HG03108 (cell line): ENCODE data around the gene FAM180A.
"Not testable (repeated sequence)": the region's sequence is repeated elsewhere in the genome, so short reads cannot be mapped to it uniquely, and the experiment has no call there.

Source experiments
- ATAC-seq: cut with Tn5 transposase; IDR thresholded peaks from one replicate; pipeline ENCODE4 v1.9.1; 2021; ENCODE audit warnings: moderate library complexity; ENCODE audit not compliant: unreplicated experiment

The FAM180A gene

GRCh38 chr7:135748770-135749169 is at the start of gene FAM180A:
Gene FAM180A (minus strand): TSS chr7:135748813. CDS start chr7:135748580, 233 bp downstream.
- ATAC-seq = no peak

- ATAC-seq = no peak
These were observed 49.5 kb upstream of the FAM180A start for GRCh38 chr7:135798095-135798494.

GRCh38 chr7:135795846-135796570 is 47.4 kb upstream of the FAM180A start:
- no peak for ATAC-seq

GRCh38 chr7:135793841-135794240 is 45.2 kb upstream of the FAM180A start:
- no peak for ATAC-seq

- no peak for ATAC-seq
These were observed 44.3 kb upstream of the FAM180A start for GRCh38 chr7:135792866-135793265.

- ATAC-seq = no peak
These were observed 43.7 kb upstream of the FAM180A start for GRCh38 chr7:135792363-135792668.

- ATAC-seq = no peak
These were observed 43.1 kb upstream of the FAM180A start for GRCh38 chr7:135791543-135792362.

- ATAC-seq = no peak
These were observed 41.9 kb upstream of the FAM180A start for GRCh38 chr7:135790371-135790977.

GRCh38 chr7:135789956-135790355 is 41.3 kb upstream of the FAM180A start:
- ATAC-seq = no peak

GRCh38 chr7:135789431-135789830 is 40.8 kb upstream of the FAM180A start:
- no peak for ATAC-seq

GRCh38 chr7:135786911-135787310 is 38.3 kb upstream of the FAM180A start:
- no peak for ATAC-seq

- no peak for ATAC-seq
These were observed 36.5 kb upstream of the FAM180A start for GRCh38 chr7:135785065-135785464.

GRCh38 chr7:135784013-135784412 is 35.4 kb upstream of the FAM180A start:
- no peak for ATAC-seq

- ATAC-seq = no peak
These were observed 34.2 kb upstream of the FAM180A start for GRCh38 chr7:135782801-135783200.

GRCh38 chr7:135782377-135782776 is 33.8 kb upstream of the FAM180A start:
- ATAC-seq = no peak

- no peak for ATAC-seq
These were observed 29.2 kb upstream of the FAM180A start for GRCh38 chr7:135777626-135778398.

GRCh38 chr7:135775915-135776314 is 27.3 kb upstream of the FAM180A start:
- ATAC-seq = not testable (repeated sequence)

- no peak for ATAC-seq
These were observed 26.6 kb upstream of the FAM180A start for GRCh38 chr7:135775230-135775629.

GRCh38 chr7:135774284-135774683 is 25.7 kb upstream of the FAM180A start:
- ATAC-seq = no peak

- ATAC-seq = no peak
These were observed 24.9 kb upstream of the FAM180A start for GRCh38 chr7:135773464-135773863.

GRCh38 chr7:135772639-135773222 is 24.1 kb upstream of the FAM180A start:
- ATAC-seq = no peak
